Breast epithelium (tissue), 3 donors: Measurements from ENCODE around the gene KATNIP.

Experiments
- CTCF ChIP-seq, 3 donors: fragments of 450-650 bp; IDR thresholded peaks; one replicate each; pipeline ENCODE4 v1.5.1; 2016 to 2017; ENCODE audit warnings: antibody characterized with exemption in 3 of 3, mild to moderate bottlenecking in 3 of 3, moderate library complexity in 3 of 3
- POLR2AphosphoS5 ChIP-seq, 3 donors: sonication (generic); formaldehyde crosslinking; IDR thresholded peaks; one replicate each; pipeline ENCODE4 v1.6.1; 2017; ENCODE audit warnings: antibody characterized with exemption in 3 of 3

- TF ChIP-seq CTCF (IDR thresholded peaks at IDR 0.05) (no peak), POLR2AphosphoS5 (IDR thresholded peaks at IDR 0.05) (no peak)
These were observed 20.0 kb upstream of the KATNIP start for GRCh38 chr16:27529962-27530361.
